GM18868 (cell line): ENCODE measurements around the gene PIP5K1B.

Experiments
- ATAC-seq: cut with Tn5 transposase; IDR thresholded peaks from one replicate; pipeline ENCODE4 v1.9.1; 2021; ENCODE audit warnings: mild to moderate bottlenecking, moderate library complexity; ENCODE audit not compliant: unreplicated experiment

Gene PIP5K1B

GRCh38 chr9:68732405-68733020 lies 27.5 kb downstream of the PIP5K1B start:
- no peak for ATAC-seq

GRCh38 chr9:68733021-68733405 lies 28.0 kb downstream of the PIP5K1B start:
- no peak for ATAC-seq

- no peak for ATAC-seq
Measured at GRCh38 chr9:68738358-68738757, 33.3 kb downstream of the PIP5K1B start.

GRCh38 chr9:68739621-68740174 lies 34.7 kb downstream of the PIP5K1B start:
- no peak for ATAC-seq

GRCh38 chr9:68740561-68740960 lies 35.5 kb downstream of the PIP5K1B start:
- ATAC-seq: no peak

- no peak for ATAC-seq
Measured at GRCh38 chr9:68741234-68741633, 36.2 kb downstream of the PIP5K1B start.

- ATAC-seq: no peak
Measured at GRCh38 chr9:68741704-68742332, 36.8 kb downstream of the PIP5K1B start.

- ATAC-seq: no peak
Measured at GRCh38 chr9:68742333-68742730, 37.3 kb downstream of the PIP5K1B start.

- ATAC-seq: no peak
Measured at GRCh38 chr9:68744426-68744825, 39.4 kb downstream of the PIP5K1B start.

- ATAC-seq: no peak
Measured at GRCh38 chr9:68746525-68746924, 41.5 kb downstream of the PIP5K1B start.

GRCh38 chr9:68747043-68747533 lies 42.0 kb downstream of the PIP5K1B start:
- no peak for ATAC-seq

- no peak for ATAC-seq
Measured at GRCh38 chr9:68749135-68749534, 44.1 kb downstream of the PIP5K1B start.

GRCh38 chr9:68749579-68750159 lies 44.6 kb downstream of the PIP5K1B start:
- ATAC-seq: no peak

GRCh38 chr9:68750255-68750654 lies 45.2 kb downstream of the PIP5K1B start:
- ATAC-seq: no peak

GRCh38 chr9:68750786-68751185 lies 45.7 kb downstream of the PIP5K1B start:
- ATAC-seq: no peak

- no peak for ATAC-seq
Measured at GRCh38 chr9:68751556-68751955, 46.5 kb downstream of the PIP5K1B start.

- ATAC-seq: no peak
Measured at GRCh38 chr9:68755051-68755450, 50.0 kb downstream of the PIP5K1B start.

GRCh38 chr9:68755752-68756151 lies 50.7 kb downstream of the PIP5K1B start:
- no peak for ATAC-seq

GRCh38 chr9:68759981-68760673 lies 55.1 kb downstream of the PIP5K1B start:
- ATAC-seq: no peak

- no peak for ATAC-seq
Measured at GRCh38 chr9:68760674-68761333, 55.8 kb downstream of the PIP5K1B start.

- no peak for ATAC-seq
Measured at GRCh38 chr9:68762570-68762969, 57.5 kb downstream of the PIP5K1B start.
